H1 (cell line): Measurements from ENCODE around the gene NFIX. TPM values are rescaled to one million over a fixed set of nuclear protein-coding genes. Genes with fewer than 3 reads are reported as not detected.

ENCODE experiments used
- CREB1 ChIP-seq: IDR thresholded peaks from 2 replicates; pipeline ENCODE4 v1.6.1; 2012; ENCODE audit warnings: inconsistent platforms
- HDAC6 ChIP-seq: IDR thresholded peaks from one replicate; pipeline ENCODE4 v1.7.1; 2012; ENCODE audit warnings: low read depth, mild to moderate bottlenecking, inconsistent platforms, low read length, moderate library complexity
- KDM4A ChIP-seq: IDR thresholded peaks from one replicate; pipeline ENCODE4 v1.7.1; 2012; ENCODE audit warnings: low read depth, mild to moderate bottlenecking, moderate library complexity, low read length, inconsistent platforms; ENCODE audit not compliant: severe bottlenecking
- KDM5A ChIP-seq: fragments of 200-600 bp; IDR thresholded peaks from 2 replicates; pipeline ENCODE4 v1.7.1; 2012; ENCODE audit warnings: mild to moderate bottlenecking, low read length, inconsistent platforms, mixed read lengths
- SUZ12 ChIP-seq: fragments of 200-600 bp; sonication (generic); IDR thresholded peaks from 2 replicates; pipeline ENCODE4 v1.6.1; 2012; ENCODE audit warnings: mild to moderate bottlenecking, inconsistent platforms, low read length, moderate library complexity, mixed read lengths
- polyA plus RNA-seq, 7 experiments: library from polyadenylated mRNA; depleted of rRNA in 3 of 7; stranded (reverse) in 5 of 7; unstranded in 2 of 7; fragments of >200 nt in 5 of 7; fragments of 200-250 nt in 2 of 7; gene quantifications; 1 replicate in 5 of 7; 2 replicates in 1 of 7; 4 replicates in 1 of 7; pipeline versions ENCODE4 v1.2.1 to v1.2.3, GENCODE V29; 2011 to 2013; ENCODE audit warnings: missing spikeins in 2 of 7, mixed read lengths in 2 of 7
- total RNA-seq: library from RNA; stranded (reverse); fragmentation: NEBNext Ultra II Directional; extraction: Animal tissue kit (Norgen Biotek cat#: 25700); gene quantifications from 2 replicates; pipeline ENCODE4 v1.2.1, GENCODE V29; 2021
- TF ChIP-seq, protein P1 (sequence below): IDR thresholded peaks from 2 replicates; pipeline ENCODE4 v1.6.1; 2012; ENCODE audit warnings: inconsistent platforms

Gene NFIX
- total and polyA plus RNA-seq, 2 of the 8 experiments (the other 6 are each of a cell fraction or from before 2014, with no cell fraction given) = 0.03 to 0.20 TPM

DNA sequence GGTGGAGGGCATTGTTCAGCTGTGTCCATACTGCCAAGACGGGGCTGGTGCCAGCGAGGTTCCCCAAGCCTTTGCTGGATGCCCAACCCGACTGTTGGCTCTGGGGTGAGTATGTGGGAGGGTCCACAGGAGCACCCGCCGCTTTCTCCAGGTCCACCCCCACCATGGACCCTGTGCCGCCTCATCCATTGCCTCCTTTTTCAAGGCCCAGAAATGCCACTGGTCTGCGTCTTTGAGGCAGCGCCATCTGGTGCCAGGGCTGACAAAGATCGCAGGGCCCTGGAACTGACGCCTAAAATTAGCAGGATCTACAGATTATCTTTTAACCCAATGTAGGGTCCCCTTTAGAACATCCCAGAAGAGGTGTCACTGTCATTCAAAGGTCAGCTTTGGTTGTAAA lies 34.6 kb downstream of the NFIX start (continued):
- TF ChIP-seq, protein P1, sequence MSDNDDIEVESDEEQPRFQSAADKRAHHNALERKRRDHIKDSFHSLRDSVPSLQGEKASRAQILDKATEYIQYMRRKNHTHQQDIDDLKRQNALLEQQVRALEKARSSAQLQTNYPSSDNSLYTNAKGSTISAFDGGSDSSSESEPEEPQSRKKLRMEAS = no peak
- peak; percentile 38; the same call in 1 of the 2 replicates for TF ChIP-seq SUZ12
- TF ChIP-seq HDAC6 = no peak
- TF ChIP-seq KDM5A = no peak
- TF ChIP-seq CREB1 = no peak
- no peak for TF ChIP-seq KDM4A
- TF ChIP-seq, all 59 proteins: peak for 5
